DMS53 treated with DMSO at 0.1 percent for 48 hours (cell line): Measurements from ENCODE around the gene MID1.

ENCODE experiments used
- DNase-seq: peaks from one replicate; lab custom pipeline; 2025; ENCODE audit not compliant: unreplicated experiment; lab: John Stamatoyannopoulos, UW

The MID1 gene

GRCh38 chrX:10492250-10492649 lies 128.1 kb downstream of the MID1 start:
- DNase-seq = no peak

GRCh38 chrX:10486373-10486772 lies 134.0 kb downstream of the MID1 start:
- DNase-seq = no peak

DNA sequence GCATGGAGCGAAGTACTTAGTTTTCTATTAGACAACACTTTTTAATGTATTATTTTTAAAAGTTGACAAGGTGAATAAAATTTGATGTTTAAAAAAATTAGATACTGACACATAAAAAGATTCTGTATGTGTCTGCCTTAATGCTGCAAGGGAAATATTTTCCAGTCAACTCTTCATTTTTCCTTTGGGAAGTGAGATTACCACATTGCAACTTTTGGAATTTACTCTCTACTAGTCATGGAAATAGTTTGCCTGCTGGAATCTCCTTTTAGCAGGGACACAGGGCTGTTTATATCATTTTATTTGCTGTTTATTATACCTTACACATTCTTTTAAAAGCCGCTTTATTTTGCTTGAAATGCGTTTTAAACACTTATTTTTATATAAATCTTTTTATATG lies 135.1 kb downstream of the MID1 start:
- no peak for DNase-seq

DNA sequence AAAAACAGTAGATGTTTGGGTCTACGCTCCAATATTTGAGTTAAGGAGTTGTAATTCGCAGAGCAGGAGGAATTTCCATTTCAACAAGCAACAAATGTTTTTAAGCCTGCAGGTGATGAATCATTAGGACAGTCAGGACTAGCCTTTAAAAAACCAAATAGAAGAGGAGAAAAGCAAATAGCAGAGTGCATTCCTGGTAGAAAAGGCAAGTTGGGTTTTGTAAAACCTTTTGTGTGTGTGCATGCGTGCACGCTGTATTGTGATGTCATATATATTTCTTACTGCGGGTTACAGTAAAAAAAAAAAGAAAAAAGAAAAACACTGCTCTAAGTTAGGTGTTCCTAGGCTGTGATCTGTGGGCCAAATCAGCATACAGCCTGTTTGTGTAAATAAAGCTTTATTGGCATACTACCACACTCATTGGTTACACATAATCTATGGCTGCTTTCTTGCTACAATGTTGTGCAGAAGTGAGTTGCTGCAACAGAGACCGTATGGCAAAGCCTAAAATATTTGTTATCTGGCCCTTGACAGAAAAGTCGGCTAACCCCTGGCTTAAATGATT lies 135.6 kb downstream of the MID1 start:
- no peak for DNase-seq

GRCh38 chrX:10483191-10483831 lies 137.1 kb downstream of the MID1 start:
- DNase-seq = no peak

DNA sequence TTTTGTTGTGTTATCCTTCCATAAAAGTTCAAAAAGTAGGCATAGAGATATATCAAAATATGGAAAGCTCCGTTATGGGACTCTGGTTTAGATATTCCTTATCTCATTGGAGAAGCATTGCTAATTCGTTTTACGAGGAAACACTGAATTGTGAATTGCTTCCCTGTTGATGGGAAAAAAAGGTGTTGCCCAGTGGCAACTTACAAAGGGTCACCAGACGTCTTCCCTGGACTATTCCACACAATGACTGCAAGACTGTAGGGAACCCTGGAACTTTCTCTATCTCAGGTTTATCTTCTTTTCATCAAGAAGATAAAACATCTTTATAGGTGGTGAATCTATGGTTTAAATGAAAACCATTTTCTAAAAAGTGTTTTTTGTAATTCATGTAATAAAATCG lies 137.7 kb downstream of the MID1 start:
- no peak for DNase-seq

DNA sequence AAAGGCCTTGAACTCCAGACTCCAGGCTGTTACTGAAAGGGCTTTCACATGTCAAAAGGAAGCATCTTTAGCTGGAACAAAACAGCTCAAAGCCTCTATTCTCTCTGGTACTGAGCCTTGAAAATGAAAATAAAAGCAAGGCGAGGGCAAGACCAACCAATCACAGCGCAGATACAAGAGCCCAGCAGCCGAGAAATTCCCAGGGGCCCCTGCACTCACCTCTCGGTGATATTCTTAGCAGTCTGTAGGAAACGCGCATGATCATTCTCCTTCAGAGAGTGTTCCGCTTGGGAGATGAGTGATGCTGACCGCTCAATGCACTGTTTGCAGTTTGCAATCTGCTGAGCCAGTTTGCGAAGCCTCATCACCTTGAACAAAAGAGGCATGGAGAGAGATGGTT lies 138.1 kb downstream of the MID1 start:
- DNase-seq = no peak

GRCh38 chrX:10480861-10481260 lies 139.5 kb downstream of the MID1 start:
- no peak for DNase-seq

GRCh38 chrX:10479508-10479907 lies 140.9 kb downstream of the MID1 start:
- DNase-seq = no peak

- no peak for DNase-seq
Observed at GRCh38 chrX:10477525-10477924, 142.9 kb downstream of the MID1 start.

DNA sequence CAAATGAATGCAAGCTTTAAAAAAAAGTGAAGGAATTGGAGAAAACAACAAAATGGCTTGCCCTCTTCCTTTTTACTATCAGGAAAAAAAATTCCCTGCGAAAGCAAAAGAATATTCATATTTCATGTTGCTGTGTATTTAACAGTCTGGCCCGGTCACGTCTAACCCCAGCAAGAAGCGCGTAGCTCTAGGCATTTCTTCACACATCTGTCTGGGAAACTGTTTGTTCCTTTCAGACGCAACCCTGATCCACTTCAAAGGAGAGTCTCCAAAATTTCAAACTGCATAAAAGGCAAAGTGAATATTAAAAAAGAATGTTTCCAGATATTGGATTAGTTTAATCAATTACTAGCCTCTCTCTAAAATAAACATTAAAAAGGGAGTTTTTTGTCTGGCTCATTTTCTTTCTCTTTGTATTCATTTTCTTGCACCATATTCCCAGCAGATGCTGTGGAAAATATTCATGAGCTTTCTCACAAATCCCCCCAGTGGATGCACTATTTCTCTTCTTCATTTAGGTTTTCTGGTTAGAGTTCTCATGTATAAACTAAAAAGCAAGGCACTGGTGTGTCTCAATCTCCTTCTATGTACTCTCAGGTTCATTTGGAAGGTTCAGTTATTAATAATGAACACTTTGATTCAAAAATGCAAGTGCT lies 145.3 kb downstream of the MID1 start:
- DNase-seq = no peak

DNA sequence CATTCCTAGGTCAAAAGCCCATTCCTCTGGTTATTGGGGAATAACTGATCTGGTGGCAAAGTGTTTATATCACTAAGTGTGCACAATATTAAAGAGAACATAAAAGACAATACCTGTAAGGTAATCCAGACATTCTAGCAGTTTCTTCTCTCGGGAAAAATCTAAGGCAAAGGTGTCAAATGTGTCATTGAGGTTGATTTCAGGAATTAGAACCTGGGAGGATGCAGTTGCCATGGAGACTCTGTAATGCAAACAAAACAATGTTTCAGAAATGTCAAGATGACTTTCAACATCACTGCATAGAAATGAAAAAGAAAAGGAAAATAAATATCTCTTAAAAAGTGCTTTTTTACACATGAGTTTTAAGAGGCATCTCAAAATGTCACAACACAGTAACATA lies 145.9 kb downstream of the MID1 start:
- no peak for DNase-seq

- no peak for DNase-seq
Observed at GRCh38 chrX:10471418-10471817, 149.0 kb downstream of the MID1 start.

GRCh38 chrX:10470009-10470408 lies 150.4 kb downstream of the MID1 start:
- DNase-seq = no peak

DNA sequence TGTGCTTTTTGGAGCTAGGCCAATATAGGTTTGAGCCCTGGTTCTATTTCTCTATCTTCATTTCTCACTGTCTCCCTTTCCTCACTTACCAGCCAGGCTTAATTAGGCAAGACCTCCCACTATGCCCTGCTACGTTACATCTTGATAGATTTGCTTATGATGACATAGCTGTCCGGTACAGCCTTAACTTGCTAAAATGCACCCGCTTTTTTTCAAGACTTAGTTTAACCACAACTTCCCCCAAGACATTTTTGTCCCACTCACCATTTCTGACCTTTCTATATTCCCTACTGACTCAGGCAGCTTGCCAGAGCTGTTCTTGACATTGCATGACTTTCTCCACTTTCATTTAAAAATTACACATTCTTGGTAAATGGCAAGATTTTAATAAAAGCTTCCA lies 152.6 kb downstream of the MID1 start:
- DNase-seq = no peak

GRCh38 chrX:10465254-10465653 lies 155.1 kb downstream of the MID1 start:
- DNase-seq = no peak

DNA sequence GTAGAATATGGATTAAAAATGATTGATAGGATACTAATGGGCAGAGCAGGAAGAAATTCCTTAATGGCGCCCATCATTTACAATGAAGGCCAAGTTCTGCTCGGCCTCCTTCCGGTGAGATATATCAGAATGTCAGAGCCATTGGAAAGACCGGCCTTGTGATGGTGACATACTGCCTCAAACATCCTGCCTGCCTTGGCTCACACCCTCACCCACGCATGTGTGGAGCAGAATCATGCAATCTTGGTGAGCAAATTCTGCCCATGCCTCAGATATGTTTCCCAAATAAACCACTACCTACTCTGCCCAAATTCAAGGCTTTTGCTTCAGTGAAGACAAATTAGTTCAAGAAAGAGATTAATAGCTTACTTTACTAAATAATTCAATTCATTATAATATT lies 163.3 kb downstream of the MID1 start:
- no peak for DNase-seq

DNA sequence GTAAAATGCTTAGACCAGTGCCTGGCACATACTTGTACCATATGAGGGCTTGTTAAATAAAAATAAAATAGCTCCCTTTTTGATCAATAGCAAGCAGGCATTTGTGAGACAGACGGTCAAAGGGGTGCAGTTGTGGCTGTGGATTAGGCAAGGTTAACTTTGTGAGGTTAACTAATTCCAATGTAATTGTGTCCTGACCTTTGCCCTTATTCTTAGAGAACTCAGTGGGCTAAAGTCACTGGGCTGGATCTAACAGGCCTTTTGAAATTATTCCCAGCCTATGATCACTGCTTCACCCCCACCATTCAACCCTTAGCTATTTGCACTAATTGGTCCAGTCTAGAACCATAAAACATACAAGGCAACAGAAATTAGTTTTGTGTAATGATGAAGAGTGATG lies 166.4 kb downstream of the MID1 start:
- DNase-seq = no peak

GRCh38 chrX:10450959-10451355 lies 169.4 kb downstream of the MID1 start:
- no peak for DNase-seq

DNA sequence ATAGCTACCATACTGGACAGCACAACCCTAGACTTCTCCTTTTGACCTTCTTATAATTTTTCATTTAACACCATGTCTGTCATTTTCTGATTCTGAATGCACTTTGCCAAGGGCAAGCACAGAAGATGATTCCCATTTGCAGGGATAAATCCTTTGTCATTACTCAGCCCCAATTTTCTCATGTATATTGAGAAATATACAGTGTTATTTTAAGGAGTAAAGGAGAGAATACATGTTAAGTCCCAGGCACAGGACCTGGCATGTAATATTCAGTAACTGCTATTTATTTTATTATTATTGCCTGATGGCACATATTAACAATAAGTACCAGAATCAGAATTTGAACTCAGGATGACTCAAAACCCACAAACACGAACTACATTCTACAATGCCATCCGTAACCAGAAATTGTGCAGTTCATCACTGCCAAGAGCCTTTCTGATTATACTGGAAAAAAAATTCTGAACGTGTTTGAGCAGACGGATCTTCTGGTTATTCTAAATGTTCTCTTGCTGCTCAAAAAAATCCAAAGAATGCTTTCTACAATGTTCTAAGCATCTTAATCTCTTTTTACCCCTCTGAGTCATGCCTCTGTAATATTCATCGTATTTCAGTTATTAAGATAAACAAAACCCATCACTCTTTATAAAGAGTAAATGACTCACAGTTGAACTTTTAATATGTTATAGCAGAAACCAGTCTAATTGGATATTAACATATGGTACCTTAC lies 170.0 kb downstream of the MID1 start:
- no peak for DNase-seq

GRCh38 chrX:10447564-10448214 lies 172.7 kb downstream of the MID1 start:
- no peak for DNase-seq

- no peak for DNase-seq
Observed at GRCh38 chrX:10444204-10444603, 176.2 kb downstream of the MID1 start.
